ENCODE measurements around the gene STXBP6.

Gene STXBP6

GRCh38 chr14:25015761-25016160 is 34.2 kb downstream of the STXBP6 start:
- no peak for DNase-seq (ENCODE audit: low read depth)

- no peak for DNase-seq (ENCODE audit: low read depth)
Observed at GRCh38 chr14:25014440-25014839, 35.5 kb downstream of the STXBP6 start.

- DNase-seq (ENCODE audit: low read depth) = no peak
Observed at GRCh38 chr14:25011095-25011494, 38.9 kb downstream of the STXBP6 start.

- no peak for DNase-seq (ENCODE audit: low read depth)
Observed at GRCh38 chr14:25010471-25010870, 39.5 kb downstream of the STXBP6 start.

- DNase-seq (ENCODE audit: low read depth) = no peak
Observed at GRCh38 chr14:25009891-25010290, 40.1 kb downstream of the STXBP6 start.

- DNase-seq (ENCODE audit: low read depth) = no peak
Observed at GRCh38 chr14:25007832-25008231, 42.1 kb downstream of the STXBP6 start.

- DNase-seq (ENCODE audit: low read depth) = peak; percentile 51
Observed at GRCh38 chr14:25006961-25007795, 42.8 kb downstream of the STXBP6 start.

- DNase-seq (ENCODE audit: low read depth) = no peak
Observed at GRCh38 chr14:25006031-25006430, 43.9 kb downstream of the STXBP6 start.

GRCh38 chr14:25004389-25004809 is 45.5 kb downstream of the STXBP6 start:
- no peak for DNase-seq (ENCODE audit: low read depth)

- peak; percentile 44 for DNase-seq (ENCODE audit: low read depth)
Observed at GRCh38 chr14:25003537-25003936, 46.4 kb downstream of the STXBP6 start.

- peak; percentile 77 for DNase-seq (ENCODE audit: low read depth)
Observed at GRCh38 chr14:25001601-25002000, 48.3 kb downstream of the STXBP6 start.

- DNase-seq (ENCODE audit: low read depth) = no peak
Observed at GRCh38 chr14:25001156-25001555, 48.8 kb downstream of the STXBP6 start.

- DNase-seq (ENCODE audit: low read depth) = no peak
Observed at GRCh38 chr14:24999157-24999556, 50.8 kb downstream of the STXBP6 start.

GRCh38 chr14:24996930-24997725 is 52.8 kb downstream of the STXBP6 start:
- DNase-seq (ENCODE audit: low read depth) = no peak

GRCh38 chr14:24995016-24995415 is 54.9 kb downstream of the STXBP6 start:
- DNase-seq (ENCODE audit: low read depth) = no peak

GRCh38 chr14:24993631-24994030 is 56.3 kb downstream of the STXBP6 start:
- no peak for DNase-seq (ENCODE audit: low read depth)

GRCh38 chr14:24992624-24993360 is 57.2 kb downstream of the STXBP6 start:
- DNase-seq (ENCODE audit: low read depth) = no peak

GRCh38 chr14:24991821-24992220 is 58.1 kb downstream of the STXBP6 start:
- no peak for DNase-seq (ENCODE audit: low read depth)

GRCh38 chr14:24991288-24991687 is 58.7 kb downstream of the STXBP6 start:
- DNase-seq (ENCODE audit: low read depth) = no peak

- DNase-seq (ENCODE audit: low read depth) = no peak
Observed at GRCh38 chr14:24990773-24991172, 59.2 kb downstream of the STXBP6 start.

GRCh38 chr14:24990050-24990449 is 59.9 kb downstream of the STXBP6 start:
- no peak for DNase-seq (ENCODE audit: low read depth)

- DNase-seq (ENCODE audit: low read depth) = no peak
Observed at GRCh38 chr14:24988760-24989159, 61.2 kb downstream of the STXBP6 start.
